NB4 (cell line): ENCODE results near the gene MIGA2.

Experiments
- DNase-seq: peaks from one replicate; pipeline ENCODE4 v3.0.0; 2010; ENCODE audit warnings: low read depth
- H3K4me3 ChIP-seq: one replicate; pipeline ENCODE4 v1.5.1; 2011; ENCODE audit warnings: mild to moderate bottlenecking, low read depth, low read length, moderate library complexity
- CTCF ChIP-seq: IDR thresholded peaks from one replicate; pipeline ENCODE4 v1.5.1; 2012; ENCODE audit warnings: low read depth, low read length
- MAX ChIP-seq: IDR thresholded peaks from 2 replicates; pipeline ENCODE4 v1.6.1; 2011; ENCODE audit warnings: low read depth, low read length
- MYC ChIP-seq: IDR thresholded peaks from 2 replicates; pipeline ENCODE4 v1.6.1; 2011; ENCODE audit warnings: low read depth, low read length
- POLR2A ChIP-seq: IDR thresholded peaks from 2 replicates; pipeline ENCODE4 v1.6.1; 2011; ENCODE audit warnings: mild to moderate bottlenecking; ENCODE audit not compliant: insufficient read length; ENCODE audit errors: extremely low read depth

The MIGA2 gene

GRCh38 chr9:129100383-129101169 is 64.2 kb downstream of the MIGA2 start:
- no peak for TF ChIP-seq CTCF
- TF ChIP-seq MAX = no peak
- TF ChIP-seq MYC = no peak
- no peak for TF ChIP-seq POLR2A
- no peak overlapping the region for H3K4me3 ChIP-seq
- DNase-seq = no peak

- H3K4me3 ChIP-seq = no peak overlapping the region
- DNase-seq = no peak
- TF ChIP-seq CTCF (no peak), MAX (no peak), MYC (no peak), POLR2A (no peak)
Observed at GRCh38 chr9:129101279-129101678, 64.9 kb downstream of the MIGA2 start.

GRCh38 chr9:129102095-129102525 is 65.7 kb downstream of the MIGA2 start:
- no peak overlapping the region for H3K4me3 ChIP-seq
- no peak for DNase-seq
- TF ChIP-seq MYC = no peak
- TF ChIP-seq CTCF = no peak
- TF ChIP-seq POLR2A = no peak
- no peak for TF ChIP-seq MAX

GRCh38 chr9:129102791-129103594 is 66.6 kb downstream of the MIGA2 start:
- no peak overlapping the region for H3K4me3 ChIP-seq
- no peak for TF ChIP-seq MYC
- TF ChIP-seq CTCF = peak; percentile 53
- peak; percentile 54 for DNase-seq

- no peak for TF ChIP-seq MAX
- no peak for DNase-seq
- no peak overlapping the region for H3K4me3 ChIP-seq
Observed at GRCh38 chr9:129103595-129103965, 67.2 kb downstream of the MIGA2 start.

GRCh38 chr9:129104051-129104450 is 67.6 kb downstream of the MIGA2 start:
- DNase-seq = no peak

More at GRCh38 chr9:129104051-129104450, 67.6 kb downstream of the MIGA2 start:
- no peak for TF ChIP-seq CTCF
- TF ChIP-seq POLR2A = no peak
- no peak for TF ChIP-seq MAX
- TF ChIP-seq MYC = no peak
- H3K4me3 ChIP-seq = no peak overlapping the region
